NCI-H524 (cell line): ENCODE data around the gene C3AR1.
A peak's percentile ranks its signal among the peaks of the same experiment; 100 is the strongest.
"Not testable (repeated sequence)": the region's sequence is repeated elsewhere in the genome, so short reads cannot be mapped to it uniquely, and the experiment has no call there.

Experiments
- DNase-seq, 2 experiments: peaks; one replicate each; lab custom pipeline; 2025; lab: John Stamatoyannopoulos, UW

Gene C3AR1

DNA sequence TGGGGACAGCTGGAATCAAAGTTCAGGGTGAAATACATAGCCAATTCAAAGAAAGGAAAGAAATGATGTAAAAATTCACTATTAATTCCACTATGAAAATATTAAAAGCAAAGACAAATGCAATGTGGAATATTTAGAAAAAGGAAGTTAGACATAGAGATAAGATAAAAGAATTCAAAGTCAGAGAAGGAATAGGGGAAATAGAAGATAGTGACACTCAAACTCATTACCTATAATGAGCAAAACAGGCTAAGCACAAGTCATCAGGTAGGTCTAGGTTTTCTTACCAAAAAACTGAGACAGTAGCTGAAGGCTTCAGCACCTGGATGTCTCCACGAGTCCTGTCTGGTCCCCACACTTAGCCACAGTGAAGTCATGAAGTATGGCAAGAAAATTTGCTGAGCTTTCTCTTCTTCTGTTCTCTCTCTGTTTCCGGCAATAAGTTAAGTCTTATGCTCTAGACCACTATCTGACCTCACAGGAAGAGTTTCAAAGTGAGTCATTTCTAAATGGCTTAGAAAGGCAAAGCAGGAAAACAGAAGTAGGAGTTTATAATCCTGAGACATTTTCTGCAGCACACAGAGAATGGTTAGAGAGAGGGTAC lies at the start of gene C3AR1:
TSS of gene C3AR1 (minus strand) at position 369 of the 604 bp plus-strand sequence. CDS start 6,174 bp downstream, outside the sequence.
- no peak for DNase-seq

DNA sequence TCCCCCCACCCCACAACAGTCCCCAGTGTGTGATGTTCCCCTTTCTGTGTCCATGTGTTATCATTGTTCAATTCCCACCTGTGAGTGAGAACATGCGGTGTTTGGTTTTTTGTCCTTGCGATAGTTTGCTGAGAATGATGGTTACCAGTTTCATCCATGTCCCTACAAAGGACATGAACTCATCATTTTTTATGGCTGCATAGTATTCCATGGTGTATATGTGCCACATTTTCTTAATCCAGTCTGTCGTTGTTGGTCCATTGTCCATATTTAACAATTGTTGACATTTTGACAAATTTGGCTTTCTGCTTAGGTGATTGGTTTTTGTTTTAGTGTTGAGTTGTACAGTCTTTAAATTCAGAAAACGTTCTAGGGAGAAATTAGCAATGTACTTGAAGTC lies 47.0 kb upstream of the C3AR1 start:
- DNase-seq: not testable (repeated sequence)

DNA sequence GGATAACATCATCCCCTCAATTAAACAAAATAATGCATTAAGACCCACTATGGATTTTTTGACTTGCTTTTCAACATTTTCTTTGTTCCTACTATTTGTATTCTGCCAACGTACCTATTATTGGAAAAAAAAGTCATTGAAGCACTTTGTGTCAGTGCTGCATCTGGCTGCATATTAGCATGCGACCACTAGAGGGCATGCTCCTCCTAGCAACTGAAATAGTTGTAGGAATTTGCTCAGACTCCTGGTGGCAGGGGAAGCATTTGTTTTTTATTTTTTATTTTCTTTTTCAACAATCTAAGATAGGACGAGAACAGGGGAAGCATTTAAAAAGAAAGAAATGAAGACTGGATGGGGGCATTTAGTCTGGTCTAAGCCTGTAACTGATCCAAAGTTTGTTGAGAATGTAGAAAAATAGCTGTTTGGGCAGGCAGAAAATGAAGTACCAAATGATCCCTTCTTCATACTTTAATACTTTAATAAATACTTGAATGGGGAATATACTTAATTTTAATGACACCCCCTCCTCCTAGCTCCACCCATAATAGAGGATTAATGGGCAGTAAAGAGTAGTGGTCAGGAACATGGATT lies 42.7 kb upstream of the C3AR1 start:
- DNase-seq: peak in 1 of 2 experiments; percentile 59

DNA sequence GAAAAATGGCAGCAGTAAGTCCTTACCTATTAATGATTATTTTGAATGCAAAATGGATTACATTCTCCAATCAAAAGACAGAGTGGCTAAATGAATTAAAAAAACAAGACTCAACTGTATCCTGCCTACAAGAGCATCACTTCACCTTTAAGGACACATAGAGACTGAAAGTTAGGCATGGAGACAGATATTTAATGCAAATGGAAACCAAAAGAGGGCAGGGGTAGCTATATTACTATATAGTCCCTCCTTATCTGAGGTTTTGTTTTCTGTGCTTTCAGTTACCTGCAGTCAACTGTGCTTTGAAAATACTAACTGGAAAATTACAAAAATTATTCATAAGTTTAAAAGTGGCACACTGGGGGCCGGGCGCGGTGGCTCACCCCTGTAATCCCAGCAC lies 33.1 kb upstream of the C3AR1 start:
- no peak for DNase-seq

DNA sequence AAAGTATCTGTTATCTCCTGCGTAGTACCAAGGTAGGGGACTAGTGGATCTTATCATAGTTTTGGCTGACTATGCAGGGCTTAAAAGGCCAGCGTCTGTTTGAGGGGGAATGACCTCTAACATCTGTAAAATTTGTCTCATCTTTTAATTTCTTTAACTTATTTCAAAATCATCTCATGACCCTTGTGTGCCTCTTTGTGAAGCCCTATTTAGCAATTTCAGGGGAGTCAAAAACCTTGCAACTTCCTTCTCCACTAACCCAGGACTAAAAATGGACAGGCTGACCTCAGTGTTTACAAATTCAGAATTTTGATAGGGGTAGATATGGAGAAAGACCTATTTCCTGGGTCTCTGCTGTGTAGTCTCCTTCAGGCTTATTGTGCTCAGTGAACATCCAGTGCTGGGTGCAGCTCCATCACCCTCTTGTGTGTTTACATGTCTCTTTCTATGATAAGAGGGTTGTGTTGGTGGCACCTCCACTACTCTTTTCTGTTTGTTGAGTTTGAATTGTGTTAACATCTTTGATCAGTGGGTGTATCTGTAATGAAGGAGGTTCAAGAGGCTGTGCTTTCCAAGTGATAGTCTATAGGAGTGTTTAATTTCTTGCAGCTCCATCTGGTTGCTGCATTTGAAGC lies 30.2 kb upstream of the C3AR1 start:
- no peak for DNase-seq

DNA sequence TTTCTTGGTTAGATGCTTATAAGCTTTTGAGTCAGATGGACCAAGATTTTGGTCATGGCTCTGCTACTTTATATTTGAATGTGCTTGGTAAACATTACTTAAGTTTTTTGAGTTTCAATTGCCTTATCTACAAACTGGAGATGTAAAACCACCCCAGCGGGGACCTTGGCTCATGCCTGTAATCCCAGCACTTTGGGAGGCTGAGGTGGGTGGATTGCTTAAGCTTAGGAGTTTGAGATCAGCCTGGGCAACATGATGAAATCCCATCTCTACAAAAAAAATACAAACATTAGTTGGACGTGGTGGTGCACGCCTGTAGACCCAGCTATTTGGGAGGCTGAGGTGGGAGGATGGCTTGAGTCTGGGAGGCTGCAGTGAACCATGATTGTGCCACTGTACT lies 27.1 kb upstream of the C3AR1 start:
- no peak for DNase-seq

DNA sequence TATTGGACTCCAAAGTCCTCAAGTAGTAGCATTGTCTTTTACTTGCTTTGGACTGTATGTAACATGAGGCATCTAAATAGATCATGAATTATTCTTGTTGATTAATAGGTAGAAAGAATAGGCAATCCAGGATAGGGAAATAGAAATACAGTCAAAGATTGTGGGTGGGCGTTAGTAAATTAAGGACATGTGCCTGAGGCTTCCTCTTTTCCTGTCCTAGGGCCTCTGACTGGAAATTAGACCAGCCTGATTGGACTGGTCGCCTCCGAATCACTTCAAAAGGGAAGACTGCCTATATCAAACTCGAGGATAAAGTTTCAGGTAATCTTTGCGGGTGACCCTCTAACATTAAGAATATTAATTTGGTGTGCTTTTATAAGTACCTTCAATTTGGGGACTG lies 23.6 kb upstream of the C3AR1 start:
- no peak for DNase-seq

DNA sequence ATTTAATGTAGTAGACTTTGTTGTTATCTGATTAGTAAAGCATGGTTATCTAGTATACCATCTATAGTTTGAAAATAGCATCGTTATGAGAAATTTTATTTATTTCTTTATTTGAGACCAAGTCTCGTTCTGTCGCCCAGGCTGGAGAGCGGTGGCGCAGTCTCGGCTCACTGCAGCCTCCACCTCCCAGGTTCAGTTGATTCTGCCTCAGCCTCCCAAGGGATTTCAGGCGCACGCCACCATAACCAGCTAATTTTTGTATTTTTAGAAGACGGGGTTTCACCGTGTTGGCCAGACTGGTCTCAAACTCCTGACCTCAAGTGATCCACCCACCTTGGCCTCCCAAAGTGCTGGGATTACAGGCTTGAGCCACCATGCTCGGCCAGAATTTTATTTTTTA lies 23.1 kb upstream of the C3AR1 start:
- DNase-seq: not testable (repeated sequence)

DNA sequence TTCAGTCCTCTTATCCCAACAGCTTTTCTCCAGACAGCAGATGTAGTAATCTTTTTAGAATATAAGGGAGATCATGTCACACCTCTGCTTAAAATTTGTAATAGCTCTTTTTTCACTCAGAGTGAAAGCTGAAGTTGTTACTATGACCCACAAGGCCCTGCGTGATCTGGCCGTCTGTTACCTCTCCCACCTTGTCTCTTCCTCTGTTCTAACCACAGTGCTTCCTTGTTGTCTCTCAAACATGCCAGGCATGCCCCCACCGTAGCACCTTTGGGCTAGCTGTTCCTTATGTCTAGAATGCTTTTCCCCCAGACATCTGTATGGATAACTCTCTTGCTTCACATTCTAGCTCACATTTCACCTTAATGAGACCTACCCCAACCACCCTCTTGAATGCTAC lies 22.4 kb upstream of the C3AR1 start:
- DNase-seq: peak in 1 of 2 experiments; percentile 24

DNA sequence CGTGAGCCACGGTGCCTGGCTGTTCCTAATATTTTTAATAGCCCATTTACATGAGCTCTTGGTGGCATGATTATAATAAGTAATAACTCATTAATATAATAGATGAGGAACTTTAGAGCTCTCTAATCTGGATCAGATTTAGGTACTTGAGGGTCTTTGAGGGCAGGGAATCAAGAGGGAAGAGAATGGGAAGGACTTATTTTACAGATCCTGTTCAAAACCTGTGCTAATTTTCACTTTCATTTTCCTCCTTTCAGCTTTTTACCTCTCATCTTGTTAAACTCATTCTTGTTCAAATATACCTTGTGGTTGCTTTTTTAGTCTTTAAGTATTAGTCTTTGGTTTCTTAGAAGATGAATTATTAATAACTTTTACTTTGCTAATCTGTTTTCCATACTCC lies 21.5 kb upstream of the C3AR1 start:
- DNase-seq: peak in 1 of 2 experiments; percentile 4

DNA sequence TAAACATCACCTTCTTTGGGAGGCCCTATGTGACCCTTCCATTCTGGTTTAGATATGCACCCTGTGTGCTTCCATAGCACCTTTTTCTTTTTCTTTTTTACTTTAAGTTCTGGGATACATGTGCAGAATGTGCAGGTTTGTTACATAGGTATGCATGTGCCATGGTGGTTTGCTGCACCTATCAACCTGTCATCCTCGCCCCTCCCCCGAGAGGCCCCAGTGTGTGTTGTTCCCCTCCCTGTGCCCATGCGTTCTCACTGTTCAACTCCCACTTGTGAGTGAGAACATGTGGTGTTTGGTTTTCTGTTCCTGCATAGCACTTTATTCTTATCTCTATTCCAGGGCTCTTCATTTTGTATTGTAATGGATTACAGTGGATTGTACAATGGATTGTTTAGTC lies 18.2 kb upstream of the C3AR1 start:
- DNase-seq: not testable (repeated sequence)

DNA sequence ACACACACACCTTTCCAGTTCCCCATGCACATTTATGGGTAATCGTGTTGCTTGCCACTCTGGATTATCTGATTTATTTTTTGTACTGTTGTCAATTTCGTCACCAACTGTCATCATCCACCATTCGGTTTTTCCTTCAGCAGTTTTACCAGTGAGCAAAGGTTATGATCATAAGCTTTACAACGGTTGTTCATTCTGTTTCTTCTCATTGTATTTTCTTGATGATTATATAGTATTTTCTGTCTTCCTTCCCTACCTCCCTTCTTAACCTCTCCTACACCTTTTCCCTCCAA lies 16.6 kb upstream of the C3AR1 start:
- no peak for DNase-seq

DNA sequence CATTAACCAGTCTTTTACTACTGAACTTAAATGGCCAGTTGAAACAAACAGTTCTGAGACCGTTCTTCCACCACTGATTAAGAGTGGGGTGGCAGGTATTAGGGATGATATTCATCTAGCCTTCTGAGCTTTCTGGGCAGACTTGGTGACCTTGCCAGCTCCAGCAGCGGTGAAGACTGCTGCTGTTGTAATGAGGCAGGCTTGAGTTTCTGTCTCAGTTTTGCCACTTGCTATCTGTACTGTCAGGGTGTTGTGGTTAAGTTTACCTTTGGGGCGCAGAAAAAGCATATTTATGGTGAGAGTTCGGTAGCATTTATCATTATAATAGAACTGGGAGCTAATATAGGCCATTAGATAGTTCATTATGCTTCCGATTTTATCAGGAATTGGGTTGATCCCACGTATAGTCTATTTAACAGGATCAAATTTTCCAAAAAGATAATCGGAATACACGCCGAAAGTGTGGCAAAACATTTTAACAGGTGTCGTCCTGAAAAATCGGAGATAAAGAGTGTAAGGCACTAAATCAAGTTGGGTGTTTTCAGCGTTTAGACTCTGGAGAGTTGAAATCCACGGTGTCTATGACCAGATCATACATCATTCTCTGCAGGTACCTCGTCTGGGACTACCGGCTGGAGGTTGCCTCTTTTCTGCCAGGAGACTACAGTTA lies 15.2 kb upstream of the C3AR1 start:
- DNase-seq: peak in 1 of 2 experiments; percentile 34

DNA sequence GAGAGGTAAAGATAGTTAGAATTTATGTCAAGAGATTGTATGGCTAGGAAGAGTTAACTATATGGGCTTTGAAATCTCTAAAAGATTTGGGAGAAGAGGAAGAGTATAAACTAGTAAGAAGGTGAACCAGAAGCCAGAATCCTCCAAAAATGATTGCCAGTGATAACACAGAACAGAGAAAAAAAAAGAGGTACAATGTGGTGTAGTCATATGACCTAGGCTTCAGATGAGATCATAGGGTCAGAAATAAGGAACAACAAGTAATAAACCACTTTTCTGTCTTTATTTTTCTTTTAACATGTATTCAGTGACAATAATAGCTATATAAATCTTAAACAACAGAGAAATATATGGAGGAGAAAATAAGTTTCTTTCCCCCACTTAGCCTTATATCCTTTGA lies 14.0 kb upstream of the C3AR1 start:
- no peak for DNase-seq

DNA sequence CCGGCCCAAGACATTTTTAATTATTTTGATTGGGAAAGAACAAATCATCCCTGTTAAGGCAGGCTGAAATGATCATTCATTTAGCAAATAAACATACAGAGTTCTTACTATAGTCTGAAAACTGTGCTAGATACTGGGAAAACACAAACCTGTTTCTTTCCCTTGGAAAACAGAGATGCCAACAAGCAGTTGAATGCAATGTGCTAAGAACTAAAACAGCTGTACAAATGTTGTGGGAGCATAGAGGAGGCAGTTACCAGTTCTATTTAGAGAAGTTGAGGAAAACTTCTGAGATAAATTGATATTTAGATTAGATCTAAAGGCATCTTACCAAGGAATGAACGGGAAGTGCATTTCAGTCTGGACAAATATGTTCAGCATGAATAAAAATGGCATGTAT lies 12.8 kb upstream of the C3AR1 start:
- DNase-seq: no peak

DNA sequence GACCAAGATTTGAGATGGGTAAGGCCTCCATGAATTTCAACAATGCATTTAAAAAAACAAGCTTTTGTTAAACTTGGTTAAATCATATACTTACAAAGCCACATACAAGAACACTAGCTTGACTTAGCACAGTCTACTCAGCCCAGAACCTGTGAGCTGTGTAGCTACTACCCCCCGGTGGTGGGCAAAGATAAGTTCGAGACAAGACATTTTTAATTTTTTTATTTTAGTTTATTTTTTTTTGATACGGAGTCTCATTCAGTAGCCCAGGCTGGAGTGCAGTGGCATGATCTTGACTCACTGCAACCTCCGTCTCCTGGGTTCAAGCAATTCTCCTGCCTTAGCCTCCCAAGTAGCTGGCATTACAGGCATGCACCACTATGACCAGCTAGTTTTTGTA lies 12.2 kb upstream of the C3AR1 start:
- peak in 1 of 2 experiments; percentile 58 for DNase-seq

DNA sequence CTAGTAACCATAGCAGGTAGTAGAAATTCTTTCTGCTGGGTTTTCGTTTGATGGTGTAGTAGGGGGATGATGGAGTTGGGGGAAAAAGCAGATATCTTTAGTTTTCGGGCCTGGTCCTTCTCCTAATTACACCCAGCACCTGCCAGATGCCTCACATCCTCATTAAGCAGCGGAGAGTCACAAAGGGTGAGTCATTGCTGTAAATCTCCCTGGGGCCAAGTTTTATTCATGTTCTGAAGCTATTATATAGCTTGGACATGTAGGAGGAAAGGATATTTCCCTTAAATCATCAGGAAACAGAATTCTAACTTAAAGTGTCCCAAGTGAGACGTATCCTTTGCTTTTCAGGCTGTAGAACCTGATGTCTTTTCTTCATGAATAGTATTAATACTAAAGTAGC lies 11.0 kb upstream of the C3AR1 start:
- DNase-seq: peak in 1 of 2 experiments; percentile 32

DNA sequence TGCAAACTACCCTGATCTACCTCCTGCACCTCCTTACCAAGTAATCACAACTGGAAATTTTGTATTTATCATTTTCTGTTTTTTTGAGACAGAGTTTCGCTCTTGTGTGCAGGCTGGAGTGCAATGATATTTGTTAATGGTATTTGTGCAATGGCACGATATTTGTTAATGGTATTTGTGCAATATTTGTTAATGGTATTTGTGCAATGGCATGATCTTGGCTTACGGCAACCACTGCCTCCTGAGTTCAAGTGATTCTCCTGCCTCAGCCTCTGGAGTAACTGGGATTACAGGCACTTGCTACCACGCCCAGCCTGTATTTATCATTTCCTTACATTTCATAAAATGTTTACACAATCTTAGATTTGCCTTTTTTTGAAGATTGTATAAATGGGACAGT lies 10.2 kb upstream of the C3AR1 start:
- DNase-seq: no peak

DNA sequence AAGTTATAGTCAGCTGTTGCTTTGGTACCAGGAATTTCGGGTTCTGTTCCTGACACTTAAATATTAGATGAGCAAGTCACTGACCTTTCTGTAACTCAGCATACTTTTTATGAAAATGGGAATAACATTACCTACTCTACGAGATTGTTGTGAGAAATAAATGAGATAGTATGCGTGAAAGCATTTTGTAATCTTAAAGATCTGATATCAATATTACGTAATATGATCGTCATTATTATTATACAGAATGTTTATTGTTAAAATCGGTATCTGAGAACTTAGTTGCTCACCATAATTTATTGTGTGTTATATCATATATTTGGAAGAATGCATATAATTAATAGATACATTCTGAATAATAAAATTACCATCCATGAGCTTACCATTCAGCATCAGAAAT lies 9.8 kb upstream of the C3AR1 start:
- no peak for DNase-seq

DNA sequence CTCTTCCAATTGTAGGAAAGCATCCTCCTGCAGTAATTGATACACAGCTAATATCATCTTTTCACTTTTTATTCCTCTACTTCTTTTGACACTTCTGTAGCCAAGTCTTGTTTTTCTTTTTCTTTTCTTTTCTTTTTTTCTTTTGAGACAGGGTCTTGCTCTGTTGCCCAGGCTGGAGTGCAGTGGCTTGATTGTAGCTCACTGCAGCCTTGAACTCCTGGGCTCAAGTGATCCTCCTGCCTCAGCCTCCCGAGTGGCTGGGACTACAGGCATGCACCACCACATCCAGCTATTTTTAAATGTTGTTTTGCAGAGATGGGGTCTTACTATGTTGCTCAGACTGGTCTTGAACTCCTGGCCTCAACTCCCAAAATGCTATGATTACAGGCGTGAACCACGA lies 5.7 kb upstream of the C3AR1 start:
- not testable (repeated sequence) for DNase-seq

DNA sequence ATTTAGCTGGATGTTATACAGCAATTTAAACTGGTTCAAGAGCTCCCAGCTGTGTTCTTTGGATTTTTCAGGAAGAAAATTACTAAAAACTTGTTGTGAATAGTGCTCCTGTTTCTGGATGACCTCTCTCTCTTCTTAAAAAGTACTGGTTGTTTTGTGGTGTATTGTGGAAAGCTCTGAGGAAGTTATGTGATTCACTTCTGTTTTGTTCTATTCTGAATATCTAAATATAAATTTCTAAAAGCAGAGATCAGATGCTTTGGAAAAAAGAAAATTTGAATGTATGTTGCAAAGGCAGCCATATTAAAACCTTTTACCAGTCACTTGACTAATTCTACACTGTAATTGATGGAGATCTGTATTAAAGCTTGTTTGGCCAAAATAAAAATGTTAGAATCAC lies 3.4 kb upstream of the C3AR1 start:
- no peak for DNase-seq

DNA sequence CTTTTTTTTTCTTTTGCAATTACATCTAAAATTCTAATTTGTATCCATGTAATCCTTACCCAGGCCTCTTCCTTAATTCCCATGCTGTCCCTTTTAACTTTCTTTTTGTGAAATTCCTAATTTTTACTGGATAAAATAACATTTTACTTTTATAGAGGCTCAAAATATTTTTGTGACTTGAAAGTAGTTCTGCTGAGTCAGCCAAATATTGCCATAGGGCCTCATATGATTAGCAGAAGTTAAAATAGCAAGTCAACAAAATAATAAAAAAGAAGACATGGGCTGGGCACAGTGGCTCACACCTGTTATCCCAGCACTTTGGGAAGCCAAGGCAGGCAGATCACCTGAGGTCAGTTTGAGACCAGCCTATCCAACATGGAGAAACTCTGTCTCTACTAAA lies 2.0 kb downstream of the C3AR1 start:
- DNase-seq: no peak

DNA sequence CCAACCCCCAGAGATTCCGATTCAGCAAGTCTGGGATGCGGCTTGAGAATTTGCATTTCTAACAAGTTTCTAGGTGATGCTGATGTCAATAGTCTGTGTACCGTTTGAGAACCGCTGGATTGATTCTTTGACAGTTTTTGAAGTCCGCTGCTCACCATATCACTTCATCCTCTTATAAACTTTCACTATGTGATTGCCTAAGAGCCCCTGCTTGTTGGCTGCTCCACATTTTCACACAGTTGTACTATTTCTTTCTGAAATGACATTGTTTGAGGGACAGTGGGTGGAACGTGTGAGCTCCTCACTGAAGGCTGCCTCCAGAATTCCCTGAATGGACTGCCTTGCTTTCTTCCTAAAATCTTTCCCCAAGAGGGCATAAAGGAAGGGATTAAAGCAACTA lies 7.7 kb downstream of the C3AR1 start:
- no peak for DNase-seq
